Measurements from ENCODE around the gene ZMAT3.

- TF ChIP-seq YY1 (IDR thresholded peaks at IDR 0.05; ENCODE audit: insufficient read depth, insufficient read length) (no peak), SUZ12 (IDR thresholded peaks at IDR 0.05; ENCODE audit: extremely low read depth, insufficient read depth, insufficient read length) (no peak)
Observed at GRCh38 chr3:179088306-179088705, 16.7 kb upstream of the ZMAT3 start.

Measured in NT2/D1 (cell line).